ENCODE results near the gene HES5.

The HES5 gene

DNA sequence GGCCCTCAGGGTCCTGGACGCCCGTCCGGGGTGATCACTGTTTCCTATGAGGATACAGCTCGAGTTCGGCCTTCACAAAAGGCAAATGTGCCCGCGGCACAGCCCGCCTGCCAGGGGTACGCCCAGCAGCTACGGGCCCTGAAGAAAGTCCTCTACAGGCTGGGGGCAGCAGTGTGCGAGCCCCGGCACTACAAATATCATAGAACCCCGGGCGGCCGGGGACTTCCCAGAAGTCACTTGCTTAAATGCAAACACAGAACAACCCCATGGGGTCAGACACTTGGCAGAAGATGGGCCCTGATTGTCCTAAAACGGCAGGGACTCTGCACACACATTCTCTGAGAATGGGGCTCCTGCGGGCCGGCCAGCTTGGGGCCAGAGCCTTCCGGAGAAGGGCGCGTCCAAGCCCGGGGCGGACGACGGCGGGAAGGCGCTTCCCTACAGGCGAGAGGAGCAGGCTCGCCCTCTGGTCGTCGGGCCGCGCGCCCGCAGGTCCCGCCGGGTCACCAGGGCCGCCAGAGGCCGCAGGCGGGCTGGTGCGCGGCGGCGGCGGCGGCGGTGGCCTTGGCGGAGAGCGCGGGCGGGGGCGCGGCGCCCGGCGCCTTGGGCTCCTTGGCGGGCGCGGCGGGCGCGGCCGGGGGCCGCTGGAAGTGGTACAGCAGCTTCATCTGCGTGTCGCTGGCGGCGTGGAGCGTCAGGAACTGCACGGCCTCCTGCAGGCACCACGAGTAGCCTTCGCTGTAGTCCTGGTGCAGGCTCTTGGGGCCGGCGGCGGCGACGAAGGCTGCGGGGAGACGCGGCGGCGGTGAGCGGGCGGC lies 888 bp downstream of the HES5 start:
- no peak for DNase-seq

DNA sequence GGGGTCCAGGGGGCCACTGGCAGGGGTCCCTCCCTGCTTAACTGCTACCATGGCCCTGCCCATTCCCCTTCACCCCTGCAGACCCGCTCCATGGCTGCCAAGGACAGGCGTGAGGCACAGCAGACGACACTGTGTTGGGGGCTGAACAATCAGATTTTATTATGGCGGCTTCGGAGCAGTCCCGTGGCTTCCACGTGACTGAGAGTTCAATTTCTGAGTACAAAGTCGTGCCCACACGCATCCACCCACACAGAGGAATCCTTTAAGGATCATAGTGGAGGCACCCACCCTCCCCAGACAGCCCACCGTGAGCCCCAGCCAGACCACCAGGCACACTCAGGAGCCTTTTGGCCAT lies 1.5 kb downstream of the HES5 start:
- no peak for DNase-seq

DNA sequence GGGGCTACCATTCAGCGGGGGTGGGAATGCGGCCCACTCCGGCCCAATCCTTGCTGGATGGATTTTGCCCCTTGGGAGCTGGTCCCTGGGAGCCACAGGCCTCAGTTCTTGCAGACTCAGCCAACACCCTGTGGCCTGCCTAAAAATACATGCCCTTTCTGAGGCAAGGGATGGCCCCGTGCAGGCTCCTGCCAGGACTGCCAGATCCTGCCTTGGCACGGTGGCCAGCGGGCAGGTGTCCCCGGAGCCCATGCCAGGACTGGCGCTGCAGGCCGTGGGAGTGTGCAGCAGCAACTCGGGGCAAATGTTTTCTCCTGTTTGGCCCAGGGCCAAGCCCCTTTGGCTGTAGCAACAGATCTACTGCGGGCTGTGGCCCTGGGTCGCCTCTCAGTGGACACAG lies 2.0 kb downstream of the HES5 start:
- no peak for DNase-seq

DNA sequence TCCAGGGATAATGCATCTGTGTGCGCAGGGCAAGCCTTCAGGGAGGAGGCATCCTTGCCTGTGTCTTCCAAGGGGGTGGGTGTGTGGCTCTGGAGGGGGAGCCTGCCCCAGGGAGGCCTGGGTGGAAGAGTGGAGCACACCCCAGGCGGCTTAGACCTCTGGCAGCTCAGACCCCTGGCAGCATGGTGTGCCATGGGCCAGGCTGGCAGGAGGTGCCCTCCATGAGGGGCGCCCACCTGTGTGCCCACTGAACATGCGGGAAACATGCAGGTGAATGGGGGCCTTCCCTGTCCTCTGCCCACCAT lies 2.6 kb downstream of the HES5 start:
- no peak for DNase-seq

DNA sequence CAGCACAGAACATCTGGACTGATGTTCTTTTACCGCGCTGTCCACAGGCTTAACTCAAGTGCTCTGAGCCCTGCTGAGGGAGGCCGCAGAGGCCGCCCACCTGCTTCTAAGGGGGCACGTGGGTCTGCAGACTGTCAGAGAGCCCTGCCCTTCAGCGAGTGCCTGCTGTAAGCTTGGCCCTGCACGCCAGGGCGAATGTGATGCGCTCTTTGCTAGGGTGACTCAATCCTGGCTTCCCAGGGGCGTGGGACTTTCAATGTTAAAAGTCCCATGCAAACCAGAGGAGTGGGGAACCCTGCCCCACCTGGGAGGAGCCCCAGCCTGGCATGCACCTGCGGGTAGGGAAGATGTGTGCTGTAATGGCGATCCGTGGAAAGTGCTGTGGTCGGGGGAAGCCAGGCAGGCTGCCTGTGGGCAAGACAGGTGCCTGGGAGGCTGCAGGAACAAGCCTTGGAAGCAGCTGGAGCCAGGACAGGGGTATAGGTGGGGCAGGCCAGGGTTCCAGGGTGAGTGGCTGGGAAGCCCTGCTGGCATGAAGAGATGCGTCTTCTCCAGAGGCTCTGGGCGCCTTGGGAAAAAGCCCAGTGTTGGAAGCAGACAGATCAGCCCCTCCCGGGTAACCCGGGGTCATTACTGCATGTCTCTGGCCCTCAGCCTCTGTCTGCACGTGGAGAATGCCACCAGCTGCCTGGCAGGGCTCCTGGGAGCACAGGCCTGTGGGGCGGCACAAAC lies 3.1 kb downstream of the HES5 start:
- DNase-seq = no peak

DNA sequence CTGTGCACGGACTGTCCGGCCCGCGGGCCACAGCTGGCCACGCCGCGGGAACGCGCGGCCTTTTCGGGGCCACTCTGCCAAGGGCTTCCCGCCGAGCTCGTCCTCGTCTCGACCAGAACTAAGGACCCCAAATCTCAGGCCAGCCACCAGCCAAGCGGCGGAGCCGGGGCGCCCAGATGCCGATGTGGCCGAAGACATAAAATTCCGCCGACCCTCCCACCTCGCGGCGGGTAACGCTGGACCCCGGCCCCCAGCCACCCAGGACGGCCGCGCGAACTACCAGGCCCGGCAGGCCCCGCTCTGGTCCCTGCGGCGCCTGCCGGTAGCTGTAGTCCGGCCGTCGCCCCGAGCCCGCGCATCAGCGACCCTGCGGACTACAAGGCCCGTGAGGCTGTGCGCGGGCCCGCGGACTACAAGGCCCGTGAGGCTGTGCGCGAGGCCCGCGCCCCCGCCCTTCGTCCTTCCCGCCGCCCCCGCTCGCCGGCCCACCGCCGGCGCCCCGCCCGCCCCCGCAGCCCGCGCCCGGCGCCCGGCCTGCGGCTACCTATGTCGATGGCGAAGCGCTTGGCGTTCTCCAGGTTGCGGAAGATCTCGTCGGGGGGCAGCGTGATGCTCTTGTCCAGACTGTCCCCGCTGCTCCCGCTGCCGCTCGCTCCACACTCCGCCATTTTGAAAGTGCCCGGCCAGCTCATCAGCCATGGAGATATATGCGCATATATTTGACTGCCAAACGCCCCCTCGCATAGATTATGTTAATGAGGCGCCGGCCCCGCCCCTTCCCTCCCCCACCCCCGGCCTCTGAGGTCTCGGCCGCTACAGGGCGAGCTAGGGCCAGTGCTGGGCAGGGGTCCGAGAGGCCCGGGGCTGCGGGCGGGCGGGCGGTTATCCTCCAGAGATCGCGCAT lies 3.9 kb downstream of the HES5 start, which contains the start of gene PANK4:
Gene PANK4 (minus strand): TSS at position 677 of the 904 bp plus-strand sequence. CDS start 9 bp downstream, at position 668.
- DNase-seq = peak; percentile 98

DNA sequence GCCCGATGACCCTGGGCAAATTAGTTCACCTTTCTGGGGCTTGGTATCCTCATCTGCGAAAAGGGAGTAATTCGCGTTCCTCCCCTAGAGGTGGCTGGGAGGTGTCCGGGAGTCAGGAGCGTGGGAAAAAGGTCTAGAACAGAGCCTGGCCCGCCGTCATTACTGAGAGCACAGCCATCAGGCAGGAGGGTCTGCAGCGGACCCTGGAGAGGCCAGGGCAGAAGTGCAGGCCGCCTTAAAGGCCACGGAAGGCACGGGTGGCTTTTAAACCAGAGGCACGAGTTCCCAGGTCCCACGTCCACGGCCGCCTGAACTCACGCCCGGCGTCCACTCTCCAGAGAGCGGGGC lies 4.5 kb downstream of the HES5 start:
- no peak for DNase-seq

DNA sequence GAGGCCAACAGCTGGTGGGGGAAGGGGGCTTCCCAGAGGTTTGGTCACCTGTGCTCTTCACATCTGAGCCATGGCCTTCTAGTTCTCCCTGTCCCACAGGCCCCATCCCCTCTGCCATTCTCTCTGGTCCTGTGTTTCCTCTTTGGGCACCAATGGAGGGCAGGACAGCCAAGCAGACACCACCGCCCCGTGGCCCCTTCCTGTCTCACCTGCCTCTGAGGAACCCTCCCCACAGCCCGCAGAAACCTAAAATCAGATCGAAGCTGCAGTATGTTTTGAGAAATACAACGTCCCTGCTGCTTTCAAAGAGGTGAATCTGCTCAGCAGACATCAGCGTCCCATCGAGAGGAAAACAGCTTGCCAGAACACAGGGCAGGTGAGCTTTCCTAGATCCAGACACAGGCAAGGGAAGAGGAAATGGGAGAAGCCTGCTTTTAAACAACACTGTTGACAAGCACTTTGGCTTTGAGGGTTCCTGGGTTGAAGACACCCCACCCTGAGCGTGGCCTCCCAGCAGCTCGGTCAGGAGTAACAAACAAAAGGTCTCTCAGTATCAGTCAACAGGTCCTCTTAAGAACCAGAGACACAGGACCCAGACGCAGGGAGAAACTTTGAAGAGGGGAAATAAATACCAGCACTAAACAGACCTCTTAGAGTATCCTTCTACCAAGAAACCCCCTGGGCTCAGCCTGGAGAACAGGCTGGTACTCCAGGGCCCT lies 6.0 kb downstream of the HES5 start:
- DNase-seq = no peak

DNA sequence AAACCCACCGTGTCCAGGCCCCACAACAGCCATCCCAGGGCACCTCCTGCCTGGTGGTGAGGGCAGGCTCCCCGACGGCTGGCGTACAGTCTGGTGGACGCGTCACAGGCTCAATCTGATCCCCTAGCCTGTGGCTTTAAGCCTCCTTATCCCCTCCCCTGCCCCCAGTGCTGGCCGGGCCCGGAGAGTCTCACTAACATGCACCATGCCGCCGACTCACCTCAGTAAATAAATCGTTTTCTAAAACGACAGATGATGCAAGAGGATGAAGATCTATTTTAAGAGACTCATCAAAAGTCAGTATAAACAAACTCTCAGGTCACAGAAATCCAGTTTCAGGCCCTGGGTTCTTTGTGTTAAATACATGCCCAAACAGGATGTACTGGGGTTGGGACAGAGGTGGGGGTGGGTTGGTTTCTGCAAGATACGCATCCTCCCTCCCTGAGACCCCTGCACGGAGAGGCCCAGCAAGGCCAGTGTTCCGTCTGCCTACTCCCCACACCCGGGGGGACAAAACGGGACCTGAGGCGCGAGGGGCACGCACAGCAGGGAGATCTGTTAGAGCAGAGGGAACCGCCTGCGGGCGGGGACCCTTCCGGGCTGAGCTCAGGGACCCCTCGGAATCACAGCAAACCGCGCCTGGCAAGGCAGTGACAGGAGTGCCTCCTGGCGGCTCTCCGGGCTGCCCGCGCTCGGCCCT lies 6.7 kb downstream of the HES5 start:
- no peak for DNase-seq

DNA sequence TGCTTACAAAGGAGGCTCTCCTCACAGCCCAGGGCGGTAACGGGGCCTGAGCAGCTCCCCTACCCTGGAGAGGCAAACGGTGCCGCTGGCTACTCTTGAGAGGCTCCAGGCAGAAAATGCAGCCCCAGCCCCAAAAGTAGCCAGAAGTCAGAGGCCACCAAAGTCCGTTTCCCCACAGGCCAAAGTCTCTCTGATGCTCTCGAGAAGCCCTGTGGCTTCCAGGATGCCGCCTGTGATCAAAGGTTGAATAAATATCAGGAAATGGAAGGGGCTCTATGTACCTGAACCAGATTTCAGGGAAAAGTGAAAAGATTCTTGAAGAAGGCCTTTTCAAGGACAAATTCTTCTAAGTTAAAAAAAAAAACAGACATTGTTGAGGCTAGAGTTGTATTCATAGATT lies 7.8 kb downstream of the HES5 start:
- DNase-seq = no peak

DNA sequence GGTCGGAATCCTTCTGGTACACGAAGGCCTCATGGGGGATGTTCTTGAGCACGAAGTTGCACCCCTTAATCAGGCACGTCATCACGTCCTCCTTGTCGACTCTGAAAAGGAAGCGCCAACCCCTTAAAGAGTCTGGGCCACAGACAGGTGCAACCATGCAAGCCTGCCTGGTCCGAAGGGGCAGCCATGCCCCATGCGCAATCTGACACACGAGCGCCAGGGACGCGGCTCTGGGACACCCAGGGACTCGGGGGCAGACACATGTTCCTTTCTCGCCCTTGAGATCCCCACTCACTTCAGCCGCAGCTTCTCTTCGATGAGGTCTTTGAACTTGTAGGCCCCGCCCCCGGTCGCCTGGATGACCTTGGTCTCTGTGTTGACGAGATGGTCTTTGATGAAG lies 9.3 kb downstream of the HES5 start:
- DNase-seq = no peak

DNA sequence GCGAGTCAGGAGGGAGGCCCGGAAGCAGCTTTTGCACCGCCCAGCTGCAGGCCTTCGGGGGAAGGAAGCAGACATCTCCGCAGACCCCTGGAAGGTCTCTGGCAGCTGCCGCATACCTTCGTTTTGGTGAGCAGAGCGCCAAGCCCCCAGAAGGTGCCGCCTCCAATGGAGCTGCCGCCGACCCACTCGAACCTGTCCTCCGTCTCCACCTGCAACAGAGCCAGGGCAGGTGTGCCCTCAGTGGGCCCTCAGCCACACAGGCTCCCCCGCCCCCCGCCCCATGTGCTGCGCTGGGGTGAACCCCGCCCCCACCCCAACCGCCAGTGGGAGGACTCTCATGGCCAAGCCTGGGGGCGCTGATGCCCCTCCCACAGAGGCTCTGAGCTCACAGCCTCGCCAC lies 9.9 kb downstream of the HES5 start:
- no peak for DNase-seq

DNA sequence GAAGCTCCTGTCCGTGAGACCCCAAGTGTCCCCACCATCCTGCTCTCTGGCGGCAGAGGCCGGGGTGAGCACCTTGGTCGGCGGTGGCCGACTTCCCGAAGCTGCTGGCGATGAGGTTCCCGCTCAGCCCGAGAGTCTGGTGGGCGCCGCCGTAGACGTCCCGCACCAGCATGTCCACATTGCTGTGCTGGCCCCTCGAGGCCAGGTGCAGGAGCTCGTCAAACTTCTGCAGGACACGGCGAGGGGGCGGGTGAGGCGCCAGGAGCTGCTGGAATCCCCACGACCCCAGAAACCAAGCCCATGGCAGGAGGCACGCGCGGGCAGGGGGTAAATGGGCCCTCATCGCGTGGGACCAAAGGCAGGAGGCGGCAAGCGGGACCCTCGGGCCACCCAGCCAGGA lies 10.3 kb downstream of the HES5 start:
- no peak for DNase-seq

DNA sequence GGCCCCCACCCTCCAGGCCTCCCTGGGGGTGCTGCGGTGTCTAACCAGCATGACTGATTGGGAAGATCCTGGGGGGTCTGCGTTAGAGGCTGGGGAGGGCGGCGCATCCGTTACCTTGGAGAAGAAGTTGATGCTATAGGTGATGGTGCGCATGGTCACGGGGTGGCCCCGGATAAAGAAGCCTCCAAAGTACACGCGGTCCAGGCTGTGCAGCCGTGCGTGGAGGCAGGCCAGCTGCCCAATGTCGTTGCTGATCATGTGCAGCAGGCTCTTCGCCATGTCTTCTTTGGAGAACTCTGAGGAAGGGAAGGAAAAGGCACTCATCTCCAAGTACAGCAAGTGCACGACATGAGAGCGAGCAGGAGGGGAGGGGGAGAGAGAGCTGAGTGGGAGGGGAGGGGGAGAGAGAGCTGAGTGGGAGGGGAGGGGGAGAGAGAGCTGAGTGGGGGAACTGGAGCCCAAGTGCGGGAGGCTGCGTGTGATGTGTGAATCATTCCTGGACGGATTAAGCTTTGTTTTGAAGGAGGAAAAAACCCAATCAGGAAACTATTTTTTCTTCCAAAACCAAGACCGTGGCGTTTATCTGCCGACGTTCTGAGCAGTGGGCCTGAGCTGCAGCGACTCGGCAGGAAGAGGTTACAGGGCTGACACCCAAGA lies 10.9 kb downstream of the HES5 start:
- no peak for DNase-seq

DNA sequence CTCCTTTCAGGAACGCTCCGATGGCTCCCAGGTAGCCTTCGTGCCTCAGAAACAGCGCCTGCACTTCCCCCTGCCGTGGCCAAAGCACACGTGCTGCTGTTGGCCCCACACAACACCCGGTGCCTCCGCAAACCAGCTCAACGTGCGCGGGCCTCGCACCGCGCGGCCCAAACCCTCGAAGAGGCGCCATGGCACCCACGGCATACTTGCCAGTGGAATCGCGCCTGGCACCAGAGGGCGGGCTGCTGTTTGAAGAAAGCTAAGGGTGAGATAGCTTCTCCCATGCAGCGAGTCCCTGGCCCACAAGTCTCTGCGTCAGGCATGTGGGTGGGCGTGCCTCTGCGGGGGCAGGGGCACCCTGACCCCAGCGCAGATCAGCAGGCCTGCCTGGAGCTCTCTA lies 11.5 kb downstream of the HES5 start:
- no peak for DNase-seq

DNA sequence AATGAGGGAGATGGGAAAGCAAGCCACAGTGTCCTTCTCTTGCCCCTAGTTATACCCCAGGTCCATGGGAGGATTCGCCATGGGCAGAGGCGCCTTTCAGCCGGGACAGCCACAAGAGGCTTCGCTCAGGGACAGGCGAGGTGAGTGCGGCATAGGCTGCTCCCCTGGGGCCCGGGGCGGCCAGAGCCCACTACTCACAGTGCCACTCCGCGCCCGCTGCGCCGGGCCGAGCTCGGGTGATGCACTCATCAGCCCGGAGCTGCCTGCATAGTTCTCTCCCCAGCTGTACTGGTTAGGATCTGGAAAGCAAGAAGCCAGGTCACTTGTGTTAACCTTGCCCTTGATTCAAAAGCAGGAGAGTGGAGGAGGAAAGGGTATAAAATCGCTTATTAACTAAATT lies 12.1 kb downstream of the HES5 start:
- no peak for DNase-seq

DNA sequence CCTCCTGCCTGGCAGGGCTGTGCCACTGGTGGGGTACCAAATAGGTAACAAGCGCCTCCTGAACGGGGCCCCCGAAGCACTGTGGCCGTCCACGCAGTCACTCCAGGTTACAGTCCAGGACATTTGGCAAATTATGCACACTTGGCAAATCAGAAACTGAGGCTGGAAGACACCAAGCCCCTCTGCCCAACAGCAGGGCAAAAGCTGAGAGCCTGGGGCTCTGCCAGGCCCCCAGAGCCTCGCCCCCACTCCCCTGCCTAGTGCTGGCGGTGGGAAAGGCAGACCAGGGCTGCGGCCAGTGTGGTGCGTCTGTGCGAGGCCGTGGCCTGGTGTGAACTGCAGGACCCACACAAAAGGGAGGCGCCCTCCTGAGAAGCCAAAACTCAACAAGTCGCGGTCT lies 13.1 kb downstream of the HES5 start:
- DNase-seq = no peak

DNA sequence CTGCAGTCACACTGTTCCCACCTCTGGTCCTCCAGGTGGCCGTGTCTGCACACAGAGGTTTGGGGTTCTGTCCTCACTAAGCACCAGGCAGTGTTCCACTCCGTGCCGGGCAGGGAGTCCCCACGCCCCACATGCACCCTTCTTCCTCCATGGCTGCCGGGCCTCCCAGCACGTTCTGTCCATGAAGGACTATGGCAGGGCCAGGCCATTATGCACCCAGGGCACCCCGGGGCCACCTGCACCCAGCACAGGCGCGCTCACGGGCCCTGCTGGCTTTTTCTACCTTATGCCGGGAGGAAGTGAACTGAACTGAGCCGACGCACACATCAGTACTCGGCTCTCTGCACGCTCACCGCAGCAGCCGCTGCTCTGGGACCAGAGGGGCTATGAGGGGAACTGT lies 13.9 kb downstream of the HES5 start:
- no peak for DNase-seq

DNA sequence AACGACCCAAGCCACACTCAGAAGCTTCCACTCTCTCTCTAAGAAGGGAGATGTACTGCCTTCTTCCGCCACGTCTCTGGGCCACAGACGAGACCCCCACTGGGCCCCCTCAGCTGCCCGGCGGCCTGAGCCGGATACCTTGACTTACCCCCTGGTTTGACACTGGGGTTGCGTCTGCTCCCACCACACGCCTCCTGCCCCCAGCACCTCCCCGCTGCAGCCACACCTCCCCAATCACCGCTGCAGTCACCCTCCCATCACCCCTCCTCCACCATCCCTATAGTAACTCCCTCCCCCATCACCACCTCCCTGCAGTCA lies 14.3 kb downstream of the HES5 start:
- DNase-seq = no peak

DNA sequence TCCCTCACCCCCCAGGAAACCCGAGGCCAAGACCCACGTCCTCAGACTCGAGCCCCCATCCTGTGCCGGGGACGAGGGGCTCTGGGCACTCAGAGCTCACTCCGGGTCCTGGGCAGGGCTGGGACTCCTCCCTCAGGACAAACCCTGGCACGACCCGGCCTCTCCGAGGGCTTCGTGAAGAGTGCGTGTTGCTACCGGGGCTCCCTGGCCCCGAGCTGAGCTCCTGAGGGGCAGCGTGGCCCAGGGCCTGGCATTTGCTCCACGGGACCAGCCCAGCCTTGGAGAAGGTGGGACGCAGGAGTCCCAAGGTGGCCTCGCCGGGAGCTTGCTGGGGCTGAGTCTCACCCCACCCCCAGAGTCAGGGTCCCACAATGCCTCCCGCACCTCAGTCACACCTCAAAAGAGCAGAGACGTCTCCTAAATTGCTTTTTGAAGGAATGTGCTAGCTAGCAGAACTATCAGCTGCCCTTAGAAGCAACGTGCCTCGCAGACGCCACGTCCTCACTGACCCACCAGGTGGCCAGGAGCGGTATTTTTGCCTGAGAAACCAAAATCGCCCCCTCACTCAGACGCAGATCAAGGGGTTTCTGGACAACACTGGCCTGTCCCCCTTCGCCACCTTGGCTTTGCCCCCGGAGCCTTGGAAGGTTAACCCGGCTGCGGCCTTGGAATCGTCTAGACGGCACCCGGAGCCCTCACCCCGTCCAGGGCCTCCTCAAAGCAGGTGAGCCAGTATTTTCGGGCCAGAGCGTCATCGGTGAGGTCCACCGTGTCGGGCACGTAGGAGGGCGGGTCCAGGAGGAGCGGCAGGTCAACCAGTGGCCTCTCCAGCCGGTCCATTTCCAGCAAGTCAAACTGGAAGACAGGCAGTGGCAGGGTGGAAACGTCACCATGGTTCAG lies 14.9 kb downstream of the HES5 start:
- no peak for DNase-seq

Data from NCI-H510A (cell line).